GM10266 (cell line): Measurements from ENCODE around the gene METTL1.

Source experiments
- DNase-seq: peaks from one replicate; pipeline ENCODE4 v3.0.0; 2012; ENCODE audit errors: extremely low spot score
- CTCF ChIP-seq: IDR thresholded peaks from 2 replicates; pipeline ENCODE4 v1.5.1; 2012; ENCODE audit warnings: mild to moderate bottlenecking, low read depth; ENCODE audit not compliant: control insufficient read depth, insufficient read depth; ENCODE audit errors: missing control alignments

Gene METTL1

GRCh38 chr12:57735952-57736740 is 35.8 kb downstream of the METTL1 start:
- no peak for TF ChIP-seq CTCF
- no peak for DNase-seq

GRCh38 chr12:57735198-57735855 is 36.6 kb downstream of the METTL1 start:
- no peak for DNase-seq
- TF ChIP-seq CTCF, result no peak

- no peak for DNase-seq
- TF ChIP-seq CTCF, result no peak
Measured at GRCh38 chr12:57734591-57734990, 37.3 kb downstream of the METTL1 start.

- TF ChIP-seq CTCF, result no peak
- no peak for DNase-seq
Measured at GRCh38 chr12:57733928-57734327, 38.0 kb downstream of the METTL1 start.

GRCh38 chr12:57732726-57733593 is 38.9 kb downstream of the METTL1 start:
- DNase-seq, result no peak
- TF ChIP-seq CTCF, result no peak

GRCh38 chr12:57732270-57732669 is 39.6 kb downstream of the METTL1 start:
- DNase-seq, result no peak

More at GRCh38 chr12:57732270-57732669, 39.6 kb downstream of the METTL1 start:
- no peak for TF ChIP-seq CTCF
